ENCODE data around the gene RGS17.
"Not testable (repeated sequence)": the region's sequence is repeated elsewhere in the genome, so short reads cannot be mapped to it uniquely, and the experiment has no call there.

Gene RGS17

DNA sequence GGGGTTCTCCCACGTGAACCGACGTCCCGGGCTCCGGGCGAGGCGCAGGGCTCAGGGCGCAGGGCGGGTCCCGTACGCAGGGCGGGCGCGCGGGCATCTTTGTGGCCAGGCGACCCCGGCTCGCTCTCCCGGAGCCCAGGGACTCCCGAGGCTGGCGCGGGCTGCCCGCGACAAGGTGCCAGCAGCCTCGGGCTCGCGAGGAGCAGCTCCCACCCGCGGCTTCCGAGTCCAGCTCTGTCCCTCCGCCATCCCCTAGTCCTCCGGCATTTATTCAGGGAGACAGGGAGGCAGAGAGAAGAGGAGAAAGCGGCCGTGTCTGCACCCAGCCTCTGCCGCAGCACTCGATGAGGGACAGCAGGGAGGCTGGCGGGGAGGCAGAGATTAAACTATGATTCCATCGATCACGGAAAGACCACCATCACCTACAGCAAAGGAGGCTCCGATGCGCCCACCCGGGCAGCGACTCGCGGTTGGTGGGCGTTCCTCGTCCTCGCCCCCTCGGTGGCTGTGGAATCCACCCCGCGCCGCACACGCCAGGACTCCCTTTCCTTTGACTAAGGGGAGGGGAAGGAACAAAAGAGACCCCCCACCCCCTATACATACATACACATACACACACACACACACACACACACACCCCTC lies 1.1 kb downstream of the RGS17 start:
- peak; percentile 39 for DNase-seq (ENCODE audit: low spot score)
- in situ Hi-C loops (cut with MboI; ENCODE audit: low sequenced_read_pairs, unreplicated experiment): no loop called here
- TF ChIP-seq CTCF (IDR thresholded peaks at IDR 0.05; ENCODE audit: borderline replicate concordance, control extremely low read depth, extremely low read depth, insufficient read depth, missing control alignments): no peak

- no peak for DNase-seq (ENCODE audit: low spot score)
- no peak for TF ChIP-seq CTCF (IDR thresholded peaks at IDR 0.05; ENCODE audit: borderline replicate concordance, control extremely low read depth, extremely low read depth, insufficient read depth, missing control alignments)
- in situ Hi-C loops (cut with MboI; ENCODE audit: low sequenced_read_pairs, unreplicated experiment): no loop called here
Measured at GRCh38 chr6:153126218-153126617, 4.9 kb downstream of the RGS17 start.

DNA sequence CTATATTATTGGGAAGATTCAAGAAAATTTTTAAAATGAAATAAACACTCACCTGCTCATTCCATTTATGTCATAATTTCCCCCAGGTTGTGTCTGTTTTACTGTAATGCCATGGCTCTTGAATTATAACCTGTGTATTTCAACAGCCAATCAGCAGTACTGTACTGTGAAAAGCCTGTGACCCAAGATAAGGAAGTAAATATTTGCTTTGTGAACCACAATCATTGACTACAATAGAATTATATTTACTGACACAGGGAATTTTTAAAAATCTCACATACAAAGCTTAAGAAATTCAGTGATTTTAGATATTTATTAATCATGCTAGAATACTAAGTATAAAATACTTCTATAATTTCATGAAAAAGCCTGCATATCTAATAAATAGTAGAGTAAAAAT lies 6.0 kb downstream of the RGS17 start:
- no peak for DNase-seq (ENCODE audit: low spot score)
- in situ Hi-C loops (cut with MboI; ENCODE audit: low sequenced_read_pairs, unreplicated experiment): no loop called here
- TF ChIP-seq CTCF (IDR thresholded peaks at IDR 0.05; ENCODE audit: borderline replicate concordance, control extremely low read depth, extremely low read depth, insufficient read depth, missing control alignments): no peak

DNA sequence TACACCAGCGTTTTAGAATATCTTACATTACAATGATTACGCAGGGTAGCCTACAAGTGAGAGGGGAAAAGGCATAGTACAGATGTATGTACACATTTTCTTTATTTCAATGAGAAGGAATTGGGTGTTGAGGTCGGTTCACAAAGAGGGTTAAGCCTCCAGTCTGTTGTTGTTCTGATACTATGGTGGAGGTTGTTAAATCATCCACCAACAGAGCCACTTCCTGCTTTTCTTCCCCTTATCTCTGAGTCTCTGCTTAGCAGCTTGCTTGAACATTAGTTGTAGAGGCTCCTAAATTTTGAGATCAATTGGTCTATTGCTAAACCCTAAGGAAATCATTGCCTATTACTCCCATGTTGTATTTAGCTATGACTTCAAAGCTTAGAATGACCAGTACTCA lies 7.3 kb downstream of the RGS17 start:
- in situ Hi-C loops (cut with MboI; ENCODE audit: low sequenced_read_pairs, unreplicated experiment): no loop called here
- TF ChIP-seq CTCF (IDR thresholded peaks at IDR 0.05; ENCODE audit: borderline replicate concordance, control extremely low read depth, extremely low read depth, insufficient read depth, missing control alignments): no peak
- DNase-seq (ENCODE audit: low spot score): no peak

GRCh38 chr6:153121311-153121710 lies 9.8 kb downstream of the RGS17 start:
- in situ Hi-C loops (cut with MboI; ENCODE audit: low sequenced_read_pairs, unreplicated experiment): no loop called here
- TF ChIP-seq CTCF (IDR thresholded peaks at IDR 0.05; ENCODE audit: borderline replicate concordance, control extremely low read depth, extremely low read depth, insufficient read depth, missing control alignments): no peak
- no peak for DNase-seq (ENCODE audit: low spot score)

DNA sequence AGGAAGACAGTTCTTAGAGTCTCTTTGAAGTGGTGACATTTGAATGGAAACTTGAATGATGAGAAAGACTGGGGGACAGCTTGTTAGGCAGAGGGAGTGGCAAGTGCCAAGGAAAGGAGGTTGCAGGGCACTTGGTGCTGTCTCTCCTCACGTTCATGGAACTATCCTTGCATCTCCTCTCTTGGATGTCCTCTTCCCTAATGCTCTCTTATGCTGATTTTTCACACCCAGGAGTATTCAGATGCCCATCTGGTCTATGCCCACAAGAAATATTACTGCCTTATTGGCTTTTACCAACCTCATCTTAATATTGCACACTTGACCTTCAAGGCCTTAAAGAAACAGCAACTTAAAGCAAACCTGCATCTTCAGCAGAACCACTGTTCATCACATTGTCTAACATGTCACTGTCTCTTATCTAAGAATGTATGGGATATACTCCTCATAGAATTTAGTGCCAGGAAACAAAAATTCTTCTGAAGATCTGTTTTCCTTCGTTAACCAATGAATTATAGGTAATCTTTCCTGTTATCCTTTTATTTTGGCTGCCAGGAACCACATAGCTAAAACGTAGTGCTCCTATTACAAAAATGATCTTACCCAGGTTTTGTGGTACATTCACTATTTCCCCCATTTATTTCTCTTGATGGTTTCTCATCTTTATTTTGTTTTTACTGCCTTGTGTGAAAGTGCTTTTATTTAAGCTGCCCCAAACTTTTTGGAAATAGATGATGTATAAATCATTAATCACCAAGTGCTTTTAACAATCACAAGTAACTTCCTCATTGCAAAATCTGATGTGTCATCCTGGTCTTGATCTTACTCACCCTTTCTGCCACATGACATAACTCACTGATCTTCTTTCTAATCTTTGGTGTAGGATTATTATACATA lies 12.8 kb downstream of the RGS17 start:
- no peak for DNase-seq (ENCODE audit: low spot score)
- in situ Hi-C loops (cut with MboI; ENCODE audit: low sequenced_read_pairs, unreplicated experiment): no loop called here
- no peak for TF ChIP-seq CTCF (IDR thresholded peaks at IDR 0.05; ENCODE audit: borderline replicate concordance, control extremely low read depth, extremely low read depth, insufficient read depth, missing control alignments)

- in situ Hi-C loops (cut with MboI; ENCODE audit: low sequenced_read_pairs, unreplicated experiment); DNase-seq (ENCODE audit: low spot score): not testable (repeated sequence)
Measured at GRCh38 chr6:153111082-153111481, 20.0 kb downstream of the RGS17 start.

DNA sequence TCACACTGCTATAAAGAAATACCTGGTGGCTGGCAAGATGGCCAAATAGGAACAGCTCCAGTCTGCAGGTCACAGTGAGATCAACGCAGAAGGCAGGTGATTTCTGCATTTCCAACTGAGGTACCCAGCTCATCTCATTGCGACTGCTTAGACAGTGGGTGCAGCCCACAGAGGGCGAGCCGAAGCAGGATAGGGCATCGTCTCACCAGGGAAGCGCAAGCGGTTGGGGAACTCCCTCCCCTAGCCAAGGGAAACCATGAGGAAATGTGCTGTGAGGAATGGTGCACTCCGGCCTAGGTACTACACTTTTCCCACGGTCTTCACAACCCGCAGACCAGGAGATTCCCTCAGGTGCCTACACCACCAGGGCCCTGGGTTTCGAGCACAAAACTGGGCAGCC lies 20.5 kb downstream of the RGS17 start:
- DNase-seq (ENCODE audit: low spot score); in situ Hi-C loops (cut with MboI; ENCODE audit: low sequenced_read_pairs, unreplicated experiment): not testable (repeated sequence)
